HG03095 (cell line): Measurements from ENCODE around the gene RPL15.

Experiments used
- ATAC-seq: cut with Tn5 transposase; IDR thresholded peaks from one replicate; pipeline ENCODE4 v1.9.1; 2021; ENCODE audit warnings: moderate library complexity; ENCODE audit not compliant: unreplicated experiment

The RPL15 gene

DNA sequence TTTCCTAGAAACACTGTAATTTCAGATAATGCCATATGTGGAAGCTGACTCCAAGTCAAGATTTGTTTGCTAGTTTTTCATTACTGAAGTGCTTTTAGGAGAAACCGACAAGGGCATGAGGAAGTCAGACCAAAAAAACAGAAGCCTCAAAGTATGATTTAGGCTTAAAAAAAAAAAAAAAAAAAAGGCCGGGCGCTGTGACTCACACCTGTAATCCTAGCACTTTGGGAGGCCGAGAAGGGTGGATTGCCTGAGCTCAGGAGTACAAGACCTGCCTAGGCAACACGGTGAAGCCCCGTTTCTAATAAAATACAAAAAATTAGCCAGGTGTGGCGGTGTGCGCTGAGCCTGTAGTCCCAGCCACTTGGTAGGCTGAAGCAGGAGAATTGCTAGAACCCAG is 11.6 kb downstream of the RPL15 start:
- ATAC-seq, result no peak

DNA sequence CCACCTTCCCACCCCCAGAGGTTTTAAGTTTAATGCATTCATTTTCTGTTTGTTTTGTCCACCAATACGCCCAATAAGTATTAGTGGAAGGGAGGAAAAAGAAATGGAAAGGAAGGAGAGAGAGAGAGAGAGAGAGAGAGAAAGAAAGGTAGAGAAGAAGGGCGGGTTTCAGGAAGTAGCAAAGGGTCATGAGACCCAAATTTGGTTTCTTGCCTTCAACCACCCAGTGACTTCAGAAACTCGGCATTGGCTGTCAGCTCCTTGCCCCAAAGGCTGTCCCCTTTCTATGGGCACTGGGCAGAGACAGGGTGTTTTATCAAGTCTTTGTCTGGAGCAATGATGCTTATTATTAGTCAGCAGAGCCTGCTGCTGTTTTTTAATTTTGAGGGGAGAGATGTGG is 14.7 kb downstream of the RPL15 start:
- ATAC-seq, result no peak

DNA sequence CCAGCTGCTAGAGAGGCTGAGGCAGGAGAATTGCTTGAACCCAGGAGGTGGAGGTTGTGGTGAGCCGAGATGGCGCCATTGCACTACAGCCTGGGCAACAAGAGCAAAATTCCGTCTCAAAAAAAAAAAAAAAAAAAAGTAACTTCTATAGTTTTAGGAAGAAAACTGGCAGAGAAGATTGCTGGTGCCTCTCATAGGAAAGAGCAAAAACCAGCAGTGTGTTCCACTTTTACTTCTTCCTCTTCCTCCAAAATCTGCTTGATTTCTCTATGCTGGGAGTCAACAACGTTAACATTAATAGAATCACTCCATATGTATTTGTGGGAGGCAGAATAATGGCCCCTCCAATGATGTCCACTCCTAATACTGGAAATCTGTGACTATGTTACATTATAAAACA is 15.6 kb downstream of the RPL15 start:
- ATAC-seq, result no peak

DNA sequence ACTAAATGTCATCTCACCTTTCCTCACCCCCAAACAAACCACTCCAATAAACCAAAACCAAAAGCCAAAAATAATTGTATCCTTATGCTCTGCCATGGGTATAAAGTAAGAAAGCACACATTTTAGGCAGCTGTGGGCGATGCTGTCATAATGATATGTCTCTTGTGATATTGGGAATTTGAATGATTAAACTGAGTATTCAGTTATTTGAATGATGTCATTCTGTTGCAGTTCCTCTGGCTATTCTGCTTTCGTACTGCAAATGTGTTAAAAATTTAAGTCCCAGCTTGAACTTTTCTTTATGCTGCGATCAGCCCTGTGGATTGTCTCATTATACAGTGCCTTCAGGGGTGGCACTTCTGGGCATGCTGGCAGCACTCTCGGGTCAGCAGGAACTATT is 17.3 kb downstream of the RPL15 start:
- no peak for ATAC-seq

DNA sequence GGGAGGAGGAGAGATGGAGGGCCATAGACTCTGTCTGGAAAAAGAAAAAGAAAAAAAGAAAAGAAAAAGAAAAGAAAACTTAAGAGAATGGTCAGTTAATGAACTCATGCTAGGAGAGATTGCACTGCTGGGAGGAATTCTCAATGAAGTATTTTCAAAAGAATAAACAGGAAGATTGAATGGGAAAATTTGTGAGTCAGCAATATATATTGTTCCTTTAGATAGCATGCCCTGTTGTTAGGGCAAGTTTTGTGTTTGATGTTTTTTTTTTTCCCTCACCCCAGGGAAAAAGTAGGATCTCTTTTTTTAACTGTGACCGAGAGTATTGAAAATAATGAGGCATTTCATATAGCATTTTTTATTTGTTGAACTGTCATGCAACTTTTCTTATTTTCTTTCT is 20.4 kb downstream of the RPL15 start:
- ATAC-seq, result no peak

DNA sequence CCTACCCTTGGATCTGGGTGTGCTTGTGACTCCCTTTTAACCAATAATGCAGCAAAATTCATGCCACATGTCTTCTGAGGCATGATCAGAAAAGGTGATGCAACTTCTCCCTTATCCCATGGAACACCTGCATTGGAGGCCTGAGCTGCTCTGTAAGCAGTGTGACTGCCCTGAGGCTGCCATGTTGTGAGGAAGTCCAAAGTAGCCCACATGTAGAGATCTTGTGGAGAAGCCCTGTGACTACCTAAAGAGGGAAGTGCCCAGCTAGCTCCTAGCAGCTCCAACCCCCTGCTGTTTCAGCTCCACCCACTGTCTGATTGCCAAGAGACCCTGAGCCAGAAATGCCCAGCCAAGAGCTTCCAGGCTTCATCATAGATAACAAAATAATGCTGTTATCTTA is 21.8 kb downstream of the RPL15 start:
- ATAC-seq, result no peak

DNA sequence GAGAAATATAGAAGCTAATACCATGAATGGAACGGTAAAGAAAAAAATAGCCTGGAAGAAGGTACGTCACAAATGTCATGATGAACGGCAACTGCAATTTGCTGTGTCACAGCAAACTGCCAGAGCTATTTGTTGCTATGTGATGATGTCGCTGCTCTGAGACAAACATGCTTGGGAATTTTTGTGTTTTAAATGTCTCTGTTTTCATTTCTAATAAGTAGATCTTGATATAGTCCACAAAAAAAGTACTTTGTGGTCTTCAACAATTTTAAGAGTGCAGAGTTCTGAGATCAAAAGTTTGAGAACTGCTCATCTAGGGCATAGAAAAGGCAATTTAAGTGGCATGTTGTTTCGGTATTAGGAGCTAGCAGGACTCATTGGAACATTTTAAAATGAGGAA is 23.8 kb downstream of the RPL15 start:
- ATAC-seq, result no peak

GRCh38 chr3:23941440-23941839 is 24.5 kb downstream of the RPL15 start:
- ATAC-seq, result no peak

DNA sequence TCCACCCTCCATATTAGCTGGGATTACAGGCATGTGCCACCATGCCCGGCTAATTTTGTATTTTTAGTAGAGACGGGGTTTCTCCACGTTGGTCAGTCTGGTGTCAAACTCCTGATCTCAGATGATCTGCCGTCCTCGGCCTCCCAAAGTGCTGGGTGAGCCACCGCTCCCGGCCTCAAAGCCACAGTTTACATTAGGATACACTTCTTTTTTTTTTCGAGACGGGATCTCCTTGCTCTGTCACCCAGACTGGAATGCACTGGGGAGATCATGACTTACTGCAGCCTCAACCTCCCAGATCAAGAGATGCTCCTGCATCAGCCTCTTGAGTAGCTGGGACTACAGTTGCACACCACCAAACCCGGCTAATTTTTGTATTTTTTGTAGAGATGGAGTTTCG is 25.6 kb downstream of the RPL15 start:
- ATAC-seq, result no peak

DNA sequence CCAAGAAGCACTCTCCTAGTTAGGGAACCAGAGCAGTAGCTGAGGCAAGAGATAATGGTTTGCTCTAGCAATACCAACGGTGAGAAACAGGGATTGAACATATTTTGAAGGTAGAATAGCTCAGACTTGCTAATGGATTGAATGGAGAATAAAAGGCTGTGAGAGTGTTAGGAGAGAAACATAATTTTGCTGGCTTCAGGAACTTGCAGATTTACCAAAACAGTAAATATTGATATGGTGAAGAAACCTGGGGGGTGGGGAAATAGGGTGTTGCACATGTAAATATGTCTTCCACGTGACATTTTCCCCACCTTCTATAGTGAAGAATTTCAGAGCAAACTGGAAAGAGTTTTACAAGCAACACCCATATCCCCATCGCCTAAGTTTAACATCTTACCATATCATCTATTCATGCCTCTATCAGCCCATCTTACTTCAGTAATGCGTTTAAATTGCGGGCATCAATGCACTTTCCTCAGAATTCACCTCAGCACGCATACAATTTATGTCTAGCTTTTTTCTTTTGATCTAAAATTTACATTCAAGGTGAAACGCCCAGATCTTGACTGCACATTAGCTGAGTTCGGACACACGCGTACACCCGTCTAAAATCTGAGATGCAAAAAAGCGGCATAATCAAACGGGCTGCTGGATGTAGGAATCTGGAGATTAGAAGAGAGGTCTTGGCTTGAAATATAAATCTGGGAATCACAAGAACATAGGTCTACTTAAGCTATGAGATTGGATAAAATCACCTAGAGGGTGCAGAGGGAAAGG is 27.3 kb downstream of the RPL15 start:
- ATAC-seq, result no peak

GRCh38 chr3:23944861-23945662 is 28.1 kb downstream of the RPL15 start, which contains the start of gene NR1D2:
NR1D2 (plus strand) TSS chr3:23945286; CDS start chr3:23945579, 293 bp downstream.
- peak; percentile 56 for ATAC-seq

- ATAC-seq, result no peak
Observed at GRCh38 chr3:23945663-23945912, 28.7 kb downstream of the RPL15 start.

GRCh38 chr3:23945913-23946687 is 29.2 kb downstream of the RPL15 start:
- peak; percentile 70 for ATAC-seq

DNA sequence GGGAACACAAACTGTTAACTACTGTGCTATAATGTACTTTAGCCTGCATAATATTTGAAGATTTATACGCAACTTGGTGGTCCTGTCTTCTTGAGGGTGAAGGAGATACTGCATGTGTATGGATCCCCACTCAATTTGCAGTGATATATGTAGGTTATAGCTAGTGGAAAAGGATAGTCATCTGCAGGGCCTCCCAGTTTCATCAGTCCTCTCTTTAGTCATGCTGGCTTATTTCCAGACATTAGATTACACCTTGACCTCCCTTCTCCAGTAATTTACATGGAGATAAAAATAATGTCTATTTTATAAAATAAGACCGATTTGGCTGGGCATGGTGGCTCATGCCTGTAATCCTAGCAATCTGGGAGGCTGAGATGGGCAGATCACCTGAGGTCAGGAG is 31.8 kb downstream of the RPL15 start:
- ATAC-seq, result no peak

- peak; percentile 17 for ATAC-seq
Observed at GRCh38 chr3:23949784-23950183, 32.9 kb downstream of the RPL15 start.

GRCh38 chr3:23950293-23950692 is 33.4 kb downstream of the RPL15 start:
- peak; percentile 22 for ATAC-seq

GRCh38 chr3:23952646-23953045 is 35.7 kb downstream of the RPL15 start:
- peak; percentile 34 for ATAC-seq

DNA sequence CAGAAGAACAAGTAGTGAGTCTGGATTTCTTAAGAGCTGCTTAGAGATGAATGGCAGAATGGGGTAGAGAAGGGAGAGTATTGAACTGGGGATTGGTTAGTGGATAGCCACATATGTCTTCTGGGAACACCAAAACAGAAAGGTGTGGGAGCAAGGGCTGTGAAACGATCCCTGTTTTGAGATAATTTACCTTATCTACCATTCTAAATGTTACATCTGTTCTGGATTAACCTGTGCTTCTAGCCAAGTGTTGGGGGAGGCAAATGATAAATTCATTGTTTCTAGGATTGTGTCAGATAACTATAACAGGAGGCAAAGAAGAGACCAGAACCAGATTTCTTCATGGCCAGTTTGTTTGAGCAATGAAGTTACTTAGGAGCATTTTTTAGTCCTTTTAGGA is 36.6 kb downstream of the RPL15 start:
- no peak for ATAC-seq

GRCh38 chr3:23954144-23954543 is 37.2 kb downstream of the RPL15 start:
- ATAC-seq, result no peak

GRCh38 chr3:23956701-23957100 is 39.8 kb downstream of the RPL15 start:
- no peak for ATAC-seq

DNA sequence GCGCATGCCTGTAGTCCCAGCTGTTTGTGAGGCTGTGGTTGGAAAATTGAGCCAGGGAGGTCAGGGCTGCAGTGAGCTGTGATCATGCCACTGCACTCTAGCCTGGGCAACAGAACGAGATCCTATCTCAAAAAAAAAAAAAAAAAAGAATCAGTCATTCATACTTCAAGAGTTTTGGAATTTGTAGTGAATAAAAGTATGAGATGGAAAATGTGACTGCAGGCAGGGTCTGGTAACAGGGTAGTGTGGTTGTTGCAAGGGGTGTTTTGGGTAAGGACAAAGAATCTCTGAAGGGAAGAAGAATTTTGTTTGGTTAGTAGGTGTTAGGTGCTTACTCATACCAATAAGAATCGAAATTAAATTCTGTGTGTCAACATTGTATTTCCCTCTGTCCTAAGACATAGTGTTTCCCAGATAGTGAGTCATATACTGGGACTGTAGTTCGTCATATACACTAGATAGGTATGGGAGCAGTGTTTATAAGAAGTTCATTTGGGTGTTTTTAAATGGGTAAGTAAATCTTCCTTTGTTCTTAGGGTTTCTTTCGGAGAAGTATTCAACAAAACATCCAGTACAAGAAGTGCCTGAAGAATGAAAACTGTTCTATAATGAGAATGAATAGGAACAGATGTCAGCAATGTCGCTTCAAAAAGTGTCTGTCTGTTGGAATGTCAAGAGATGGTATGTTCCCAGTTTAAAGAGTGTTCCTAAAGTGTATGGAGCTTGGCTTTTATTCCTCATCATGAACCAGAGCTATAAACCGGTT is 42.4 kb downstream of the RPL15 start:
- ATAC-seq, result no peak
